ENCODE results near the gene SASH1. TPM values are rescaled to one million over a fixed set of nuclear protein-coding genes. Genes with fewer than 3 reads are reported as not detected.

The SASH1 gene
- total RNA-seq, 1 experiment from 2014 or later, result 33.2 TPM

- H3K14ac ChIP-seq (ENCODE audit: insufficient read depth, low read length), result no peak overlapping the region
- H3K4me1 ChIP-seq (ENCODE audit: insufficient read depth, low read length), result no peaks in the 10 kb centered on the region; the same call in 1 of the 2 replicates
- no peaks in the 10 kb centered on the region for H3K79me1 ChIP-seq (ENCODE audit: insufficient read depth, low read depth, low read length, poor library complexity, severe bottlenecking)
- H3K18ac ChIP-seq (ENCODE audit: insufficient read length, low read depth, low read length), result no peak overlapping the region
- no peak overlapping the region for H3K4ac ChIP-seq (ENCODE audit: low read depth, low read length)
- H4K5ac ChIP-seq (ENCODE audit: insufficient read length, low read depth, low read length), result no peak overlapping the region
- no peaks in the 10 kb centered on the region for H3K23me2 ChIP-seq (ENCODE audit: insufficient read length, low read depth, low read length, poor library complexity, severe bottlenecking)
- H2BK20ac ChIP-seq (ENCODE audit: low read depth, low read length, poor library complexity, severe bottlenecking), result no peak overlapping the region
- H3K27ac ChIP-seq (ENCODE audit: insufficient read length, low read depth, low read length), result no peak overlapping the region
- DNase-seq, result no peak
- H3K23ac ChIP-seq (ENCODE audit: insufficient read length, low read depth, low read length), result no peak overlapping the region
- no peak overlapping the region for H4K8ac ChIP-seq (replicated peaks; ENCODE audit: insufficient read length, low read depth, low read length)
- no peak overlapping the region for H2BK5ac ChIP-seq (ENCODE audit: insufficient read length, low read length)
- H2BK15ac ChIP-seq (ENCODE audit: low read depth, low read length), result no peak overlapping the region
- Mint-ChIP-seq H3K36me3 (ENCODE audit: insufficient read depth in 1 of 3, low read depth in 3 of 3) (no peaks in the 10 kb centered on the region), H3K4me1 (peaks cover 21 to 25% of the 10 kb centered on the region in 2 experiments), H3K27ac (no peak overlapping the region), H3K4me3 (no peak overlapping the region), H3K9me3 (no peaks in the 10 kb centered on the region), H3K27me3 (ENCODE audit: low read depth) (no peaks in the 10 kb centered on the region)
- H2BK12ac ChIP-seq (ENCODE audit: insufficient read length, low read depth, low read length), result no peak overlapping the region
- no peaks in the 10 kb centered on the region for H3K79me2 ChIP-seq (ENCODE audit: insufficient read depth, low read length)
- no peak for TF ChIP-seq CTCF (conservative IDR thresholded peaks at IDR 0.05)
- H3K9ac ChIP-seq (ENCODE audit: extremely low read depth, insufficient read length, low read length), result no peak overlapping the region
- no peak overlapping the region for H4K91ac ChIP-seq (ENCODE audit: insufficient read length, low read depth, low read length)
- H3K9me3 ChIP-seq (ENCODE audit: control insufficient read depth, low read depth, low read length), result no peaks in the 10 kb centered on the region
- H4K20me1 ChIP-seq (ENCODE audit: control insufficient read depth, insufficient read depth, insufficient read length), result no peaks in the 10 kb centered on the region
- H2AFZ ChIP-seq (ENCODE audit: low read length), result no peak overlapping the region
- no peak overlapping the region for H3T11ph ChIP-seq (ENCODE audit: low read length)
- no peak overlapping the region for H3K56ac ChIP-seq (ENCODE audit: insufficient read length, low read depth, low read length)
- no peaks in the 10 kb centered on the region for H3K27me3 ChIP-seq (ENCODE audit: insufficient read depth, low read length)
- H3K4me2 ChIP-seq (ENCODE audit: insufficient read depth, insufficient read length, low read length), result no peak overlapping the region
- H2AK5ac ChIP-seq (ENCODE audit: insufficient read length, low read length), result no peak overlapping the region
- no peak overlapping the region for H2BK120ac ChIP-seq (ENCODE audit: low read depth, low read length, poor library complexity, severe bottlenecking)
- WGBS (ENCODE audit: extremely low coverage, insufficient read length, low lambda C conversion rate), result no CpG with 5 or more reads among the region's 3 CpGs
Observed at GRCh38 chr6:148311966-148312669, 30.5 kb upstream of the SASH1 start.
